Gastrocnemius medialis (tissue), 4 donors: ENCODE measurements around the gene CCNL1. TPM values are rescaled to one million over a fixed set of nuclear protein-coding genes. Genes with fewer than 3 reads are reported as not detected.
A peak's percentile ranks its signal among the peaks of the same experiment; 100 is the strongest.

ENCODE experiments used
- ATAC-seq, 2 donors: fragments of 150-250 bp; one replicate each; pipeline ENCODE4 v1.9.1; 2016
- DNase-seq, 2 donors: peaks; one replicate each; pipeline ENCODE4 v3.0.0-alpha.2; 2019
- H3K27ac ChIP-seq, 4 donors: fragments of 200-600 bp; sonication (generic); 1 replicate in 1 of 4; 2 replicates in 3 of 4; pipeline ENCODE4 v1.5.1; 2016 to 2018; ENCODE audit warnings: mild to moderate bottlenecking in 2 of 4, moderate library complexity in 1 of 4
- H3K27me3 ChIP-seq, 3 donors: fragments of 200-600 bp; sonication (generic) in 2 of 3; 1 replicate in 1 of 3; 2 replicates in 2 of 3; pipeline versions ENCODE4 v1.5.1 to v1.6.0; 2016 to 2019; ENCODE audit warnings: mild to moderate bottlenecking in 1 of 3, moderate library complexity in 1 of 3
- H3K36me3 ChIP-seq, 2 donors: fragments of 200-600 bp; sonication (generic) in 1 of 2; one replicate each; pipeline ENCODE4 v1.5.1; 2017 to 2018
- H3K4me1 ChIP-seq, 2 donors: fragments of 200-600 bp; sonication (generic) in 1 of 2; one replicate each; pipeline ENCODE4 v1.5.1; 2016 to 2017; ENCODE audit warnings: mild to moderate bottlenecking in 2 of 2
- H3K4me3 ChIP-seq, 4 donors: fragments of 200-600 bp; sonication (generic) in 3 of 4; 1 replicate in 1 of 4; 2 replicates in 3 of 4; pipeline ENCODE4 v1.5.1; 2016 to 2019; ENCODE audit warnings: mild to moderate bottlenecking in 2 of 4
- H3K9me3 ChIP-seq, 3 donors: fragments of 200-600 bp; sonication (generic) in 2 of 3; 1 replicate in 1 of 3; 2 replicates in 2 of 3; pipeline ENCODE4 v1.5.1; 2016 to 2019
- CTCF ChIP-seq, 5 experiments: fragments of 450-650 bp in 3 of 5; fragments of 200-600 bp in 2 of 5; sonication (generic) in 2 of 5; IDR thresholded peaks in 4 of 5; conservative IDR thresholded peaks in 1 of 5; 1 replicate in 4 of 5; 2 replicates in 1 of 5; pipeline ENCODE4 v1.5.1; 2016 to 2019; ENCODE audit warnings: antibody characterized with exemption in 5 of 5, mild to moderate bottlenecking in 3 of 5, moderate library complexity in 3 of 5
- POLR2A ChIP-seq, 2 donors: fragments of 450-650 bp; IDR thresholded peaks; one replicate each; pipeline ENCODE4 v1.6.1; 2017; ENCODE audit warnings: antibody characterized with exemption in 2 of 2, mild to moderate bottlenecking in 2 of 2, moderate library complexity in 2 of 2
- in situ Hi-C, 4 donors: fragments of 200-750 bp; cut with MboI; loops; one replicate each; pipeline versions ENCODE4 v1.15.0 to v1.8.0; 2017; ENCODE audit warnings: low sequenced_read_pairs in 4 of 4
- intact Hi-C: fragments of 100-400 bp; cut with DNase I; formaldehyde crosslinking; loops from one replicate; pipeline ENCODE4 v1.15.1; 2023; ENCODE audit warnings: low total_unique reads
- total RNA-seq, 4 donors: library from RNA; depleted of rRNA; stranded (reverse); fragments of >200 nt; gene quantifications; one replicate each; pipeline versions ENCODE4 v1.1.0 to v1.2.3, GENCODE V29; 2016

The CCNL1 gene
- total RNA-seq, 4 donors from 2014 or later, result 34.3 to 110 (median 41.3) TPM

- H3K27me3 ChIP-seq, result no peaks in the 10 kb centered on the region
- in situ Hi-C loops (loop anchor here in 2 of 4 donors (25.0 kb wide), 2 partner anchors 703 to 1297 kb away; partner anchors contain the start of genes GMPS (in 2 of the 2) and SLC33A1 (in 2 of the 2)), intact Hi-C loops (loop anchor here (5.0 to 10.0 kb wide), 2 partner anchors 602 to 1304 kb away; partner anchors contain the start of genes SLC33A1 and SSR3)
- TF ChIP-seq POLR2A (IDR thresholded peaks at IDR 0.05) (no peak), CTCF (IDR thresholded peaks at IDR 0.05 in 4 of 5, conservative IDR thresholded peaks at IDR 0.05 in 1 of 5) (peak in 2 of 5 experiments; percentile 18 to 21)
- peaks cover 56% of the 10 kb centered on the region in 2 donors for H3K4me1 ChIP-seq
- ATAC-seq, result peak; percentile 37 to 40
- H3K4me3 ChIP-seq, result peak overlapping the region; percentile 79 to 98 (median 94)
- peaks cover 0 to 31% of the 10 kb centered on the region in 2 donors for H3K36me3 ChIP-seq
- DNase-seq, result peak in 1 of 2 donors; percentile 57
- no peaks in the 10 kb centered on the region for H3K9me3 ChIP-seq
- H3K27ac ChIP-seq, result peak overlapping the region; percentile 93 to 99 (median 98)
These were observed 748 bp downstream of the CCNL1 start for GRCh38 chr3:157159037-157159761.

- peak overlapping the region; percentile 93 to 99 (median 98) for H3K27ac ChIP-seq
- peaks cover 61 to 66% of the 10 kb centered on the region in 2 donors for H3K4me1 ChIP-seq
These were observed 2.1 kb downstream of the CCNL1 start for GRCh38 chr3:157157836-157158235.

GRCh38 chr3:157156837-157157635, 2.9 kb downstream of the CCNL1 start:
- no peaks in the 10 kb centered on the region for H3K27me3 ChIP-seq
- ATAC-seq (no peak), DNase-seq (no peak)
- peaks cover 61 to 66% of the 10 kb centered on the region in 2 donors for H3K4me1 ChIP-seq
- TF ChIP-seq CTCF (IDR thresholded peaks at IDR 0.05 in 4 of 5, conservative IDR thresholded peaks at IDR 0.05 in 1 of 5), result no peak
- TF ChIP-seq POLR2A (IDR thresholded peaks at IDR 0.05), result no peak
- H3K4me3 ChIP-seq, result peak overlapping the region; percentile 1 to 98 (median 86)
- H3K9me3 ChIP-seq, result no peaks in the 10 kb centered on the region
- in situ Hi-C loops (loop anchor here in 2 of 4 donors (25.0 kb wide), 2 partner anchors 705 to 1295 kb away; partner anchors contain the start of genes GMPS (in 2 of the 2) and SLC33A1 (in 2 of the 2)), intact Hi-C loops (loop anchor here (2.0 to 10.0 kb wide), 3 partner anchors 18 to 1302 kb away; partner anchors contain the start of genes SLC33A1 and SSR3)
- peaks cover 0 to 45% of the 10 kb centered on the region in 2 donors for H3K36me3 ChIP-seq
- H3K27ac ChIP-seq, result peak overlapping the region; percentile 93 to 99 (median 98)

More at GRCh38 chr3:157157836-157158235, 2.1 kb downstream of the CCNL1 start:
- H3K9me3 ChIP-seq, result no peaks in the 10 kb centered on the region
- in situ Hi-C loops, result loop anchor here in 2 of 4 donors (25.0 kb wide), 2 partner anchors 704 to 1296 kb away; partner anchors contain the start of genes GMPS (in 2 of the 2) and SLC33A1 (in 2 of the 2)
- no peaks in the 10 kb centered on the region for H3K27me3 ChIP-seq
- ATAC-seq (no peak), DNase-seq (no peak)
- peak overlapping the region; percentile 79 to 98 (median 94) for H3K4me3 ChIP-seq
- peaks cover 0 to 37% of the 10 kb centered on the region in 2 donors for H3K36me3 ChIP-seq
- intact Hi-C loops, result loop anchor here (2.0 to 10.0 kb wide), 3 partner anchors 19 to 1303 kb away; partner anchors contain the start of genes SLC33A1 and SSR3
- TF ChIP-seq POLR2A (IDR thresholded peaks at IDR 0.05), result no peak
- TF ChIP-seq CTCF (IDR thresholded peaks at IDR 0.05 in 4 of 5, conservative IDR thresholded peaks at IDR 0.05 in 1 of 5), result no peak

GRCh38 chr3:157155591-157155990, 4.4 kb downstream of the CCNL1 start:
- no peaks in the 10 kb centered on the region for H3K9me3 ChIP-seq
- peak overlapping the region in 1 of 4 donors; percentile 31 for H3K4me3 ChIP-seq
- no peak for TF ChIP-seq POLR2A (IDR thresholded peaks at IDR 0.05)
- no peaks in the 10 kb centered on the region for H3K27me3 ChIP-seq
- ATAC-seq (no peak), DNase-seq (no peak)
- intact Hi-C loops (loop anchor here (5.0 to 10.0 kb wide), 2 partner anchors 598 to 1301 kb away; partner anchors contain the start of genes SLC33A1 and SSR3), in situ Hi-C loops (loop anchor here in 2 of 4 donors (25.0 kb wide), 2 partner anchors 707 to 1293 kb away; partner anchors contain the start of genes GMPS (in 2 of the 2) and SLC33A1 (in 2 of the 2))
- H3K4me1 ChIP-seq, result peaks cover 52 to 57% of the 10 kb centered on the region in 2 donors
- H3K36me3 ChIP-seq, result peaks cover 0 to 59% of the 10 kb centered on the region in 2 donors
- peak overlapping the region; percentile 18 to 99 (median 42) for H3K27ac ChIP-seq
